ENCODE measurements around the gene SYVN1.
"Not testable (repeated sequence)": the region's sequence is repeated elsewhere in the genome, so short reads cannot be mapped to it uniquely, and the experiment has no call there.

The SYVN1 gene

DNA sequence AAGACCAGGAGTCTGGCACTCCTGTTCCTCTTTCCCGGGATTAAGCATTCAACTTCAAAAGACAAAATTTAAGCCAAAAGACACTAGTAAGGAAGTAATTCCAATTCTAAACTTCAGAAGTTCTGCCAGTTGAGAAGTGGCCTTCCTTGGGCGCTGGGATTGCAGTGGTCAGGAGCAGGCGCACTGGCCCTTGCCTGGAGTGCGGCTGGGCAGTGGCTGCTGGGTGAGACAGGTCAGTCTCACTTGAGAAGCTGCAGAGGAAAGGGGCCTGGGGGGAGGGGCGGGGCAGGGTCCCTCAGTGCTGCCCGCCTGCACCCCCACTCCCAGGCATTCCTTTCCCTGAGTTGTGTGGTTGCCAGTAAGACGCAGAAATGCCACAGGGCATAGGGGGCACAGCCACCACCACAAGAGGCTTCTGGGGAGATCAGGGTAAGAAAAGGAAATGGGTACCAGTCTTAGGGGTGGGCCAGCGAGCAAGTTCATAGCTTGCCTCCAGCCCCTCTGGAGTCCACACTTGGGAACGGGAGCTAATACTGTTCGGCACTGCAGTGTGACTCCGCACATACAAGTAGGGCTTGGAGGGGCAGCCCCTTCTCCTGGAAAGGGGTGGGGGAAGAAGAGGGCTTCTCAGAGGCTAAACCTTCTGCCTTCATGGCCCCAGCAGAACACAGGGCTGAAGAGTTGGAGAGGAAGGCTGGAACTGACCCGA is 6.7 kb downstream of the SYVN1 start:
- no peak for DNase-seq (ENCODE audit: low read depth)

DNA sequence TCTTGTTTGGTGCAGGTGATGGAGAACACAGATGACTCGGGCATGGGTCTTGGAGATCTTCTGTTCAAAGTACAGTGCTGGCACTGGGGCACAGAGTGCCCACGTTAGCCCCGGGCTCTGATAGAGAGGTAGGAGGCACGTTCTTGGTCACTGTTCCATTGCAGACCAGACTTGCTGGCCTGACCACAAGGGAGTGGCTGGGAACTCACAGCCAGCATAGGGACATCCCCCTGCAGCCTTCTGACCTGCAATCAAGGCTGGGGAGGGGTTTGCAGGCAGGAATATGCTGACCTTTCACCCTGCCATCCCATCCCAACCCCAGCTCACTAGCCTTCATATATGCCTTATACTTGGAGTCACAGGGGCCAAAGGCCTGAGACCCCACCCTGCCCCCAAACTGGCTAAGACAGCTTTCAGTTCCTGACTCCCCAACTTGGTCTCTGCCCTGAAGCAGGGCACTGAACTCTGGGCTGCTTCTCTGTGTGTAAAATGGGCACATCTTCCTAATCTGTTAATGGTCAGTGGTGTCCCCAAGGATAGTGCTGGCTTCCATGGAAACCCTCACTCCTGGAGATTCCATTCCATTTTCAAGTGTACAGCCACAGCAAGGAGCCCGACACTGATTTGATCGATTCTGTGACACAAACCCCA is 7.6 kb downstream of the SYVN1 start:
- DNase-seq (ENCODE audit: low read depth): no peak

DNA sequence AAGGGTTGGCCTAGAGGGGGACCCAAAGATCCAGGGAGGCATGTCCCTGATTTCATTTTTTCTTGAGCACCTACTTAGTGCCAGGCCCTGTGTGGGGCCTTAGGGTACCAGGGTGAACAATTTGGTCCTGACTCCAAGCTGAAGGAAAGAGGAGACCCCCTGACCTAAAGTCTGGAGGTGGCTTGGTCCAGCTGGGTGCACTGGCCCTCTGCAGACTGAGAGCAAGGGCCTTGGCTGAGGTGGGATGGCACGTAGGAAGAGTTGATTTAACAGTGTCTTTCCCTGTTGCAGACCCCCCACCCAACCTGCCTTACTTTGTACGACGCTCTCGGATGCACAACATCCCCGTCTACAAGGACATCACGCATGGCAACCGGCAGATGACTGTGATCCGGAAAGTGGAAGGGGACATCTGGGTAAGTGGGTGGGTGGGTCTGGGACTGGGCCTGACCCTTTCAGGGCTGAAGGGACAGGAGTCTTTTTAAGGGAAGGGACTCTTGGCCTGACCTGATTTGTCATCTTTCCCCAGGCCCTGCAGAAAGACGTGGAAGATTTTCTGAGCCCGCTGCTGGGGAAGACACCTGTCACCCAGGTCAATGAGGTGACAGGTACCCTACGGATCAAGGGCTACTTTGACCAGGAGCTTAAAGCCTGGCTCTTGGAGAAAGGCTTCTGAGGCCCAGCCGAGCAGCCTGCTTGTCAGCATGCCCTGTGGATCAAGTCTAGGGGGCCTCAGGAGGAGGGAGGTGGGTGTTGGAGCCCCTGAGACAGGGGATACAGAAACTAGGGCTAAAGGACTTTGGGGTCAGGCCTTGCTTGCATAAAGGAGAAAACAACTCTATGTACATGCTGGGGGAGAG is 8.9 kb downstream of the SYVN1 start:
- DNase-seq (ENCODE audit: low read depth): no peak

DNA sequence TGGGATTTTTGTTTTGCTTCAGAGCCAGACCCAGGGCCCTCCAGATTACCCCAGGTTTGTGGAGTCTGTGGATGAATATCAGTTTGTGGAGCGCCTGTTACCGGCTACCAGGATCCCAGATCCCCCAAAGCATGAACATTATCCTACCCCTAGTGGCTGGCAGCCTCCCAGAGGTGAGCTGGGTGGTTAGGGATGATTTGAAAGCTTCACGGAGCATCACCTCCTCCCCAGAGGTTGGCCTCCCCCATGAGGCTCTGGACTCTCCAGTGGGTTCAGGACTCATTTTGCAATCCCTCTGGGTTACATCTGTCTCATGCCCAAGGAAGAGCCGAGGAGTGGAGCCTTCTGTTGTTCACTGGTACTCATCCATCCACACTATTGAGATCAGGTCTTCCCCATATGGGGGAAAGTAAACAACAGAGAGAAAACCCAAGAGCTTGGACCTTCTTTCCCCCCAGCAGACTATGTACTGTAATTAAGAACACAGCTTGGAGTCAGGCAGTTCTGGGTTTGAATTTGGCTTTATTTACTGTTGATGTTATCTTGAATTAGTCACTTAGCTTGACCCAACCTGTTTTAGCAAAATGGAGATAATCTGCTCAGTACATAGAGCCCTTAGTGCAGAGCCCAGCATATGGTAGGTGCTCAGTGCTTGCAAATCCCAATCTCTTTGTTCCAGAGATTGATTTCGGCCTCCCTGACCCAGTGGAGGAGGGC is 9.7 kb downstream of the SYVN1 start:
- no peak for DNase-seq (ENCODE audit: low read depth)

DNA sequence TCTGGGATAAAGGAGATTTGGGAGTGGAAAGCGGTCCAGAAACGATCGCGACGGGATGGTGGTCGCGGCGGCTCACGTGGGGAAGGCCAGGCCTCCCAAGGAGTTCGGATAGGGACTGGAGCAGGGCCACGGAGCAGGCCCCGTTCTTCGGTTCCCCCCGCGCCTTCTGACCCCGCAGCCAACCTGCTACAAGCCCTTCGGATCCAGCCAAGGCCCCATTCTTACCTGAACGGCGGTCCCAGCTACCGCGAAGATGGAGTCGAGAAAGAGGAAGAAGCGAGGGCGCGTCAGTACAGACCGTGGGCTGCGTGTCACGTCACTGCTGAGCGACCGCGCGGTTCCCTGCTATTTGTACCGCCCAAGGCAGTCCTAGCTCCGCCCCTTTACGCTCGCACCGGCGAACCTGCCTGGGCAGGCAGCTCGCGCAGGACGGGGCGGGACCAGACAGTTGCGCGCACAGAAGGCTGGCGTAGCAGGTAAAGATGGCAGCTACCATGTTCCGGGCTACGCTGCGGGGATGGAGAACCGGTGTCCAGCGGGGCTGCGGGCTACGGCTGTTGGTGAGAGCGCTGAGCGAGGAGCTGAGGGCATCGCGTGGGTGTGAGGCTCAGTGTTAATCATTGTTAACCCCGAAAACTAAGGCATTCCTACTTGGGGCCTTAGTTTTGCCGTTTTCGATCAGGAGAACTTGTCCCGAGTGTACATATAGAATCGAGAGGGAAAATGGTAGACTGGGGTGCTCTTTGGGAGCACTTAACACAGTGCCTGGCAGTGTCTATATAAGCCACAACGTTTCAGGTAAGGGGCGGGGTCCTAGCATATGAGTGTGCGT is 12.2 kb downstream of the SYVN1 start, which contains the start of the genes FAU and MRPL49:
Gene FAU, minus strand, starts transcription at position 270 of the 832 bp plus-strand sequence. CDS start 321 bp downstream, outside the sequence.
Gene MRPL49, plus strand, starts transcription at position 457 of the 832 bp plus-strand sequence. Its CDS starts 26 bp downstream, at position 483.
- peak; percentile 99 for DNase-seq (ENCODE audit: low read depth)

DNA sequence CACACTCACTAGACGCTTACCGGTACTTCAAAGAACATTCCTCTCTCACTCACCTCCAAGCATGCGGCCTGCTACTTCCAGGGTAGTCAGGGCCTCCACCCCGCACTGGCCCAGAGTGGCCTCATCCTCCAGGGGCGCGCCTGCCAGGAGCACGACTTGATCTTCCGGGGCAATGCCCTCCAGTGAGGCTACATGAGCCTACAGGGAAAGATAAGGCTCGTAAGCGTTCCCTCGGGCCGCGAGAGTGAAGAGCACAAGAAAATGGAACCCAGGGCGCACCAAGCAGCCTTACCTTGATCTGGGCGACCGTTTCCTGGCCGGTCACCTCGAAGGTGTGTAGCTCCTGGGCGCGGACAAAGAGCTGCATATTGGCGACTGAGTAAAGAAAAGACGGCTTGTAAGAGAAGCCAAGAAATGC is 12.9 kb downstream of the SYVN1 start:
- no peak for DNase-seq (ENCODE audit: low read depth)

DNA sequence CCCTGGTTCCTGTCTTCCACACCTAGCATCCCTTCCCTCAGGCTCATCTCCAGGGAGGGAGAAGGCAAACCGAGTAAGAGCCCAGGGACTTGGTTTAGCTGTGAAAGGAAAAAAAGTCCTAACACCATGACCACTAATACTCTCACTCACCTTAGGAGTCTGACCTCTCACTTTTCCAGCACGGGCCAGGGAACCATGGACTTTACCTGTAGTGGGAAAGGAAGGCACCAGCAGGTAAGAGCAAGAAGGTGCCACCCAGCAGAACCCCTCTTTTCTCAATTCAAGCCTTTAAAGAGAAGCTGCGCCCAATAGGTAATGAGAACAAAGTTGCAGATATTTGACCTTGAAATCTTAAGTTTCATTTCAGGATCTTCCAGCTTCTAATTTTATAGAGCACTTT is 13.5 kb downstream of the SYVN1 start:
- DNase-seq (ENCODE audit: low read depth): no peak

DNA sequence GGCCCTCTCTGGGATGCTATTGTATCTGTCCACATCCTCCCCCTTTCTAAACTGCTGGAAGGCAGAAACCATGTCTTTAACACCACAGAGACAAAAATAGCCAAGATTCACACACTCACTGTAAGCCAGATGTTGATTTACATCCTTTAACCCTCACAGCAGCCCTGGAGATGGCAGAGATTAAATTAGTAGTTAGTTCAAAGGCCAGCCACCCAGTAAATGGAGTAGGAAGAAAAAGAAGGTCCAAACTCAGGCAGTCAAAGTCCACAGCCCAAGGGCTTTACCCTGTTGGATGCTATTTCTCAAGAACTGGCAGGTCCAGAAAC is 14.7 kb downstream of the SYVN1 start:
- no peak for DNase-seq (ENCODE audit: low read depth)

DNA sequence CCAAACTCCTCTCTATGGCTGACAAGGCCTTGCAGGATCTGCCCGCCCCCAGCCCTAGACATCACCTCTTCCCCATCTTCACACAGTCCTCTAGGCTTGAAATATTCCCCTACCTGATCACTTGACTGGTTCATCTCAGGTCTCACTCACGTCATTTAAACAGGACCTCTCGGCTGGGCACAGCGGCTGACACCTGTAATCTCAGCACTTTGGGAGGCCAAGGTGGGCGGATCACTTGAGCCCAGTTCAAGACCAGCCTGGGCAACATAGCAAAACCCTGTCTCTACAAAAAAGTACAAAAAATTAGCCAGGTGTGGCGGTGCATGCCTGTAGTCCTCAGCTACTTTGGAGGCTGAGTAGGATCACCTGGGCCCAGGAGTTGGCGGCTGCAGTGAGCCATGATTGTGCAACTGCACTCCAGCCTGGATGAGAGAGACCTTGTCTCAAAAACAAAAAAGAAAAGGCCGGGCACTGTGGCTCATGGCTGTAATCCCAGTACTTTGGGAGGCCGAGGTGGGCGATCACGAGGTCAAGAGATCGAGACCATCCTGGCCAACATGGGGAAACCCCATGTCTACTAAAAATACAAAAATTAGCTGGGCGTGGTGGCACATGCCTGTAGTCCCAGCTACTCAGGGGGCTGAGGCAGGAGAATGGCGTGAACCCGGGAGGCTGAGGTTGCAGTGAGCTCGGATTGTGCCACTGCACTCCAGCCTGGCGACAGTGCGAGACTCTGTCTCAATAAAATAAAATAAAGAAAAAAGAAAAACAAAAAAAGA is 15.2 kb downstream of the SYVN1 start:
- not testable (repeated sequence) for DNase-seq (ENCODE audit: low read depth)

DNA sequence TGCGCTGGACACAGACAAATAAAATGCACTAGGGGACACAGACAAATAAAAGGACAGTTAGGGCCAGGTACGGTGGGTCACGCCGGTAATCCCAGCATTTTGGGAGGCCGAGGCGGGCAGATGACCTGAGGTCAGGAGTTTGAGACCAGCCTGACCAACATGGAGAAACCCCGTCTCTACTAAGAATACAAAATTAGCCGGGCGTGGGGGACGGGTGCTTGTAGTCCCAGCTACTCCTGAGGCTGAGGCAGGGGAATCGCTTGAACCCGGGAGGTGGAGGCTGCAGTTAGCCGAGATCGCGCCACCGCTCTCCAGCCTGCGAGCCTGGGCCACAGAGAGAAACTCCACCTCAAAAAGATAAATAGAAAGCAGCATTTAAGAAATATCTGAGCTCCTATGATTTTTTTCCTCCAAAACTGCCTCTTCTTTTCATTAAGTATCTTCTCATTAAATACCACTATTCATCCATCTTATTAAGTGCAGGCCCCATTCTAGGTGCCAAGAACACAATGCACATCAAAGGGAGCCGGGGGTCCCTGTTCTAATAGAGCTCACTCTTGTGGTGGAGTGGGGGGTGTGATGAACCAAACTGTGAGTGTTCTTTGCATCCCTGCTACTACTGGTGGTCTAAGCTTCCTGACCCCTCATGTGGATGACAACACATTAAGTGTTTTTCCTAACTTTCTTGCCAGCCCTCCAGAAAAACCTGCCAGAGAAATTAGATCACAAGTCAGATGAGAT is 16.1 kb downstream of the SYVN1 start:
- DNase-seq (ENCODE audit: low read depth): no peak

DNA sequence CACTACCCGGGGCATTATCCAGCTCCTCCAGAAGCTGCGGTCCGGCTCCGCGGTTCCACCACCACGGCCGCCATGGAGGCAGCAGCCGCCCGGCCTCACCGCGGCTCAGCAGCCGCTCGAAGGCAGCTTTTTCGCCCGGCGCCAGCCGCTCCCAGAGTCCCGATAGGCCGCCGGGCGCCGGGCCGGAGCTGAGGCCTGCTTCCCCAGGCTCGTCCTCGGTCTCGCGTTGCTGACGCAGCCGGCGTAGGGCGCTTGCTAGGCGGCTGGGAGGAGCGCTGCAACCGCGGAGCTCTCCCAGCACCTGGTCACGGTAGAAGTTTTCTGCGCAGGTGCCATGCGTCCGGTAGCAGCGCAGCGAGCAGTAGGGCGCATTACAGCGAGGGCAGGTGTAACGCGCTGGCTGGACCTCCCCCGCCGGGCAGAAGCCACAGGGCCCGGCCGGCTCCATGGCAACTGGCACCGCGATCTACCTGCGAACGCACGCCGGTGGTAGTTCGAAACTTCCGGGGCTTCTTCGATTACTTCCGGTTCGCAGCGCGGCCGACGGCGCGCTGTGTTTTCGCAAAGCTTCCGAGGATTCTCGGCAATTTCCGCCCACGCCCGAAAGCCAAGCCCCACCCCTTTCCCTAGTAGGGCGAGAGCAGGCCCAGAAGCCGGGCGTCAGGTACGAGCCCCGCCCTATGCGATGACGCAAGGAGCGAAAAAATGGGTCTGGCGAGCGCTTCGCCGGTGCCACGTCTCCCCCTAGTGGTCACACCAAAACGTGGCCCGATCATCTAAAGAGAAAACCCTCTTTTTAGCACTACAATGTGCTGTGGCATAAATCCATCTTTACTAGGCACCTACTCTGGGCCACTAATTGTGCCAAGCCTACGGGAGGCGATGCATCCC is 16.9 kb downstream of the SYVN1 start, which contains the start of gene ZNHIT2:
Gene ZNHIT2, minus strand, starts transcription at position 496 of the 891 bp plus-strand sequence. Its CDS starts 48 bp downstream, at position 448.
- DNase-seq (ENCODE audit: low read depth): peak; percentile 100

DNA sequence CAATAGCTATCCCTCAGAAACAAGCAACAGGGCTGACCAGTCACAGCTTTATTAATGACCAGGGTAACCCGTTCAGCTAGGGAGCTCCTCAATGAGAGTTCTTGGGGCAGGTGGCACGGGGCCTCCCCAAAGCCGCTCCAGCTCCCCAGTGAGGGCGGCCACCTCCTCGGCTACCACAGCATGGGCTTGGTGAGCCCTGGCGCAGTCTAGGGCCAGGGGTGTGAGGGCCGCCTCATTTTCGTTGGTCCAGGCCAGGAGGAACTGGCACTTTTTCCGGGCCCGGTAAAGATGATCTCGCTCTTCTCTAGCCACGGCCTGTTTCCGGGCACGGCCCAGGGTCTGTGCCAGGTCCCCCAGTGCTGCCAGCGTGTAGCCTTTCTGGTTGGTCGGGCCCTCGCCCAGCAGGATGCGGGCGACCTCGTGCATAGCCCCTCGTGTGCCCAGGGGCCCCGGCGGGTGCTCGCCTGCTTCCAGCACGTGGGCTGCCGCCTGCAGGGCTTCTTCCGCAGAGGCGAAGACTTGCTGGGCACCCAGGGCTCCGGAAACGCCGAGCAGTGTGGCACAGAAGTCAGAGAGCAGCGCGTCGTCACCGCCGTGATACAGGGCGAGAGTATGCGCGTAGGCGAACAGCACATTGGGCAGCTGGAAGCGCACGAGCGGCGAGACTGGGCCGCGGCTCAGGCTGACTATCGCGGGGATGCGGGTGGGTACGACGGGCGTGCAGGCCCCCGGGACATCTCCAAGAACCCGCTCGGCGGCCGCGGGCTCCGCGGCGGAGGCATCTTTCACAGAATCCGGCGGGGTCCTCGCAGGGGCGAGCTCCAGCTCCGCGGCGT is 17.7 kb downstream of the SYVN1 start:
- DNase-seq (ENCODE audit: low read depth): peak; percentile 58

DNA sequence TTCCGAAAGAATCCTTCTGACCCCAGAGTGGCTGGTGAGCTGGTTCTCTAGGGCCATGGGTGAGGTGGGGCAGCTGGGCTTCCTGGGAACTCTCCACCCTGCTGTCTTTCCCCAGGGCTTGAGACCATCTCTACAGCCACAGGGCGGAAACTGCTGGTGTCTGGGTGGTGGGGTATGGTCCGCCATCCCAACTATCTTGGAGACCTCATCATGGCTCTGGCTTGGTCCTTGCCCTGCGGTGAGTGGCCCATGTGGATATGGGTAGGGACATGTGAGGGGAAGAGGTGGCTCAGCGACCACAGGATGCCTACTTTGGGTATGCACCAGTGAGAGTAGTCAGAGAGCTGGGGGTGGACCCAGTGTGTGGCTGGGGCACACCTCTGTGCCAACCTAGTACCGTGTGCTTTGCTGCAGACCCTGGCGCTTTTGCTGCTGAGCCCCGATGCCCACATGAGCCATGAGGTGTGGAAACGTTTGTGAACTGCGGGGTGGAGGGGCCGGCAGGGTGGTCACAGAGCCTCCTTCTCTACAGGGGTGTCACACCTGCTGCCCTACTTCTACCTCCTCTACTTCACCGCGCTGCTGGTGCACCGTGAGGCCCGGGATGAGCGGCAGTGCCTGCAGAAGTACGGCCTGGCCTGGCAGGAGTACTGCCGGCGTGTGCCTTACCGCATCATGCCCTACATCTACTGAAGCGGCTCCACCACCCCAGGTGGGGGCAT is 18.8 kb downstream of the SYVN1 start:
- no peak for DNase-seq (ENCODE audit: low read depth)

DNA sequence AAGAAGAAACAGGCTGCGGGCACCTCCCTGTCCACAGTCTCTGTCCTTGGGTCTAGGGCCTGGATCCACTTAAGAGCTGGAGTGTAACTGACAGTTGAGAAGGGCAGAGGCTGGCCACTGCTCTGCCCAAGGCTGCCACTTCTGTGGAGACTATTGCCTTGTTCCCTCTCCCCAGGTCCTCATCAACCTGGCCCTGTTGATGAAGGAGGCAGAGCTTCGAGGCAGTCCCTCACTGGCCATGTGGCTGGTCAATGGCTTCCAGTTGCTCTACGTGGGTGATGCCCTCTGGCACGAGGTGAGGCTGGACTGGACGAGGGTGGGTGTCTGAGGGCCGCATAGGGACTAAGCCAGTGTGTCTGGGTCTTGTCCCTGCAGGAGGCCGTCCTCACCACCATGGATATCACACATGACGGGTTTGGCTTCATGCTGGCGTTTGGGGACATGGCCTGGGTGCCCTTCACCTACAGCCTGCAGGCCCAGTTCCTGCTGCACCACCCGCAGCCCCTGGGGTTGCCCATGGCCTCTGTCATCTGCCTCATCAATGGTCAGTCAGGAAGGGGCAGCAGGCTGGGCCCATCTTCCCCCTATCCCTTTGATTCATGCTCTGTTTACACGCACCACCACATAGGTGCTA is 19.7 kb downstream of the SYVN1 start:
- DNase-seq (ENCODE audit: low read depth): no peak

DNA sequence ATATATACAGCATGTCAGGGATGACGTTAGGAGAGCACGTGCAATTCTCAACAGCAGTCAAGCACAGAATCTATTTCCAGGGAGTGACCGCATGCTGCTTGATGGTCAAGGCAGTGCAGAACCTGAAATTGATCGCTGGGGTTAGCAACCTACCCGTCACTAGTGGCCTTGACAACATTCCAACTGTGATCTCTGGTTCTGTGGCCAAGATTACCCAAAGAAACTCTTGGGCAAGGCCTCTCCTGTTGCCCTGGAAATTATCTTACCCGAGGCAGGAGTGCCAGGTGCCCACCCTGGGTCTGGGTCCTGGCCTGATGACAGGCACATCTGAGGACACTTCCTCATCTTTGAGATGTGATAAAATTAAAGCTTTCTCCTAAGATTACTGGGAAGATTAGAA is 20.5 kb downstream of the SYVN1 start:
- DNase-seq (ENCODE audit: low read depth): no peak

DNA sequence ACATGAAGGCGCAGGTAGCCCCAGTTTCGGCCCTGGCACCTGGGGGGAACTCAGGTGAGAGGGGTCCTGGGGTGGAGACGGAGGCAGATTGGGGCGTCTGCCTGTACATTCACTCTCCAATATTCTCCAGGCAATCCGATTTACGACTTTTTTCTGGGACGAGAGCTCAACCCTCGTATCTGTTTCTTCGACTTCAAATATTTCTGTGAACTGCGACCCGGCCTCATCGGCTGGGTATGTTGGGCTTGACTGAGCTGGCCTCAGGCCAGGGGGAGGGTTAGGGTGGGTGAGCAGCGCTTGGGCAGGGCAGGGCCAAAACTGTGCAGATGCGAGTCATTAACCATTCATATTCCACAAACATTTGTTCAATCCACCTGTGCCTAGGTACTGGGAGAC is 21.0 kb downstream of the SYVN1 start:
- DNase-seq (ENCODE audit: low read depth): no peak

Data from stimulated activated CD4-positive, alpha-beta T cell treated with anti-CD3 and anti-CD28 coated beads, Interleukin-2, amount 100 ng/mL, for 4 hours (primary cell).